Hematopoietic multipotent progenitor cell treated with erythropoietin and hydrocortisone succinate and interleukin-3 and kit ligand, for 17 days (in vitro differentiated cells): ENCODE results near the gene SPIB.
"Not testable (repeated sequence)": the region's sequence is repeated elsewhere in the genome, so short reads cannot be mapped to it uniquely, and the experiment has no call there.

Experiments
- DNase-seq: peaks from one replicate; pipeline ENCODE4 v3.0.0-alpha.2; 2015; ENCODE audit warnings: low spot score

SPIB gene

DNA sequence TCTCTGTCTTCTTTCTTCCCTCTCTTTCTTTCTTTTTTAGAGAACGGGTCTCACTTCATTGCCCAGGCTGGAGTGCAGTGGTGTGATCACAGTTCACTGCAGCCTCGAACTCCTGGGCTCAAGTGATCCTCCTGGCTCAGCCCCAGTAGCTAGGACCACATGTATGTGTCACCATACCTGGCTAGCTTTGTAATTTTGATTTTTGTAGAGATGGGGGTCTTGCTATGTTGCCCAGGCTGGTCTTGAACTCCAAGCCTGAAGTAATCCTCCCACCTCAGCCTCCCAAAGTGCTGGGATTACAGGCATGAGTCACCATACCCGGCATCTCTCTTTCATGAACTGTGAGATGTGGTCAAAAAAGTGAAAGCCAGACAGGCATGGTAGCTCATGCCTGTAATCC, 54.6 kb downstream of the SPIB start:
- DNase-seq = not testable (repeated sequence)

DNA sequence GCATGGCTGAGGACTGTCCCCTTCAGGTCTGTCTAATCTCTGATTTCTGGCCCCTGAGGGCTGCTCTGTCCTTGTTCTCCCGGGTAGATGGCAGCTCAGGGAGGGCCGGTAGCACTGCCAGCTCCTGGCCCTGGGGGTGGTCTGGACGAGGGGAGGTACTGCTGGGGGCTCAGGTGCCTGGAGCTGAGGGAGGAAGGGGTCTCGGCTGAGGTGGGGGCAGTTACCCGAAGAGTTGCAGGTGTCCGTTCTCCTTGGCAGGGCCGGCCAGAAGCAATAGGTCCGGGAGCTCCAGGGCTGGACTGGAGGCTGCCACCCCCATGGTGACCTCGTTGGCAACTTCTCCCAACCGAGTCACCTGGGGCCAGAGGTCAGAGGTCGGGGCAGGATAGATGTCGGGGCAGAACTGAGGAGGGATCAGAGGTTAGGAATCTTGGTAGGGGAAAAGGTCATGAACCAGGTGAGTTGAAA, 56.4 kb downstream of the SPIB start:
- no peak for DNase-seq

DNA sequence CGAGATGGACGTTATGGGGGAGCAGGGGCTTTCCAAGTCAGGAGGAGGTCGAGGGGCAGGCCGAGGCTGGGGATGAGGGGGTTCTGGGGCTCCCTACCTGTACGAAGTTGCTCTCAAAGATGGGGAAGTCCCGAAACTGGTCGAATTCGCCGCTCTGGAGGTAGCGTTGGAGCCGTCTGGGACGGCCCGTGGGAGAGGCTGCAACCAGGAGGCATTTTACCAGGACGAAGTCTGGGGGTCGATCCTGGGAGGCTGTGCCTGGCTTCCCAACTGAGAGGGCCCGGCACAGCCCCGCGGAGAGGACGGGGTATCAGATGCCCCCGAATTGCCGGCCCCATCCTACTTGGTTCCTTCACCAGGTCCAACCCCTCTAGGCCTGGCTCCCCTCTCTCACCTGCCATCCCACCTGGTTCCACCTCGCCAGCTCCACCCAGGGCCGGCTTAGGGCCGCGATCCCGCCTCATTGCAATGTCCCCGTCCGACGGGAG, 57.0 kb downstream of the SPIB start:
- DNase-seq = no peak

DNA sequence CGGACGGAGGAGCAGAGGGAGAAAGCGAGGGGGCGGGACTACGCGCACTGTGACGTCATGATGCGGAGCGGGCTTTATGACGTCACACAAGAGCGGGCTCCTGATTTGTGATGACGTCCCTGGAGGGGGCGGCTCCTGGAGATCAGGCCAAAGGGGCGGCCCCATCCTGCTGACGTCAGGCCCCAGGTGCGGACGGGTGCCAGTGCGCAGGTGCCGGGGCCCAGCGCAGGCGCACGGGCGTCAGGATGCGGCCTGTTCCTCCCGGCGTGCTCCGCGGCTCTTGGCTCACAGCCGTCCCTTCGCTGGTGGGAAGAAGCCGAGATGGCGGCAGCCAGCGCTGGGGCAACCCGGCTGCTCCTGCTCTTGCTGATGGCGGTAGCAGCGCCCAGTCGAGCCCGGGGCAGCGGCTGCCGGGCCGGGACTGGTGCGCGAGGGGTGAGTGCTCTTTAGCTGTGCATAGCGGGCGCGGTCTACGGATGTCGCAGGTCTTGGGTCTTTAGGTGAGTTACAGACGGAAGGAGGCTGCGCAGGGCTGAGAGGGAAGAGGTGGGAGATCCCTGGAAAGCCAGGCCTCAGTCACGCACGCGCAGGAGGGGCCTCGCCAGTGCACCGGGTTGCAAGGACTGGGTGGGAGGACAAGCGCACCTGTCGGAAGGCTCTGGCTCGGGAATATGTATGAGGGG, 57.6 kb downstream of the SPIB start, which contains the start of the genes EMC10 and GARIN5A:
Gene EMC10 (plus strand): TSS at position 284 of the 683 bp plus-strand sequence. CDS start 38 bp downstream, at position 322.
Gene GARIN5A (minus strand): TSS at position 625 of the 683 bp plus-strand sequence. CDS start 460 bp downstream, at position 165.
- DNase-seq = peak; percentile 80

DNA sequence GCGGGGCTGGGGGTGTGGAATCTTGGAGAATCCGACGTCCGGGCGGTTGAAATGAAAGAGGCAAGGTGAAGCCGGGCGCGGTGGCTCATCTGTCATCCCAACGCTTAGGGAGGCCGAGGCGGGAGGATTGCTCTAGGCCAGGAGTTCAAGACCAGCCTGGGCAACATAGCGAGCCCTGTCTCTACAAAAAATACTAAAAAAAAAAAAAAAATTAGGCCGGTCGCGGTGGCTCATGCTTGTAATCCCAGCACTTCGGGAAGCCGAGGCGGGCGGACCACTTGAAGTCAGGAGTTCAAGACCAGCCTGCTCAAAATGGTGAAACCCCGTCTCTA, 58.1 kb downstream of the SPIB start:
- no peak for DNase-seq

DNA sequence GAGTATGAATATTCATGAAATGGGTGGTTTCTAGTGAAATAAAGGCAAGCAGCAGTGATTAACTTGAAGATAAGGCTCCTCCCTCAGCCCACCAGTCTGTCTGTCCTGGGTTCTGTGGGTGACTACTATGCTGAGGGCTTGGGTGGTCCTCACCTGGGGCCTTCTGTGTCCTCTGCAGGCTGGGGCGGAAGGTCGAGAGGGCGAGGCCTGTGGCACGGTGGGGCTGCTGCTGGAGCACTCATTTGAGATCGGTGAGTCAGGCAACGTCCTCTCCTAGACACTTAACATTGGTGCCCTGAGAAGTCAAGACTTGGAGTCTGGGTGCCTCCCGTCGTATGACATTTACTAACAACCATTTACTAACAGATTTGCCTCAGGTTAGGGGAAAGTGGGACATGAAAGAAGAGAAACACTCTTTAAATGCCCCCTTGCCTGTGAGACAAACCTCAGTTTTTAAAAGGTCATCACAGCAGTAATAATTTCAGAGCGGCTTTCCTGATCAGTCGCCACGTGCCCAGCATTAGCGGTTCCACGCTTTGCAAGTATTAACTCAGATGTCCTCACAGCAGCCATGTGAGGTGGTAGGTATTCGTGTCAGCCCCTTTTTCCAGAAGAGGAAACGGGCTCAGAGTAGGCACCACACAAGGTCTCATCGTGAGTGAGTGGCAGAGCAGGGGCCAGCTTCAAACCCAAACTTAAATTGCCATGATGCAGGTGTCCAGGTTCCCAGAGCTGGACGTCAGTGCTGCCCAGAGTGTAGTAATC, 59.2 kb downstream of the SPIB start:
- no peak for DNase-seq

DNA sequence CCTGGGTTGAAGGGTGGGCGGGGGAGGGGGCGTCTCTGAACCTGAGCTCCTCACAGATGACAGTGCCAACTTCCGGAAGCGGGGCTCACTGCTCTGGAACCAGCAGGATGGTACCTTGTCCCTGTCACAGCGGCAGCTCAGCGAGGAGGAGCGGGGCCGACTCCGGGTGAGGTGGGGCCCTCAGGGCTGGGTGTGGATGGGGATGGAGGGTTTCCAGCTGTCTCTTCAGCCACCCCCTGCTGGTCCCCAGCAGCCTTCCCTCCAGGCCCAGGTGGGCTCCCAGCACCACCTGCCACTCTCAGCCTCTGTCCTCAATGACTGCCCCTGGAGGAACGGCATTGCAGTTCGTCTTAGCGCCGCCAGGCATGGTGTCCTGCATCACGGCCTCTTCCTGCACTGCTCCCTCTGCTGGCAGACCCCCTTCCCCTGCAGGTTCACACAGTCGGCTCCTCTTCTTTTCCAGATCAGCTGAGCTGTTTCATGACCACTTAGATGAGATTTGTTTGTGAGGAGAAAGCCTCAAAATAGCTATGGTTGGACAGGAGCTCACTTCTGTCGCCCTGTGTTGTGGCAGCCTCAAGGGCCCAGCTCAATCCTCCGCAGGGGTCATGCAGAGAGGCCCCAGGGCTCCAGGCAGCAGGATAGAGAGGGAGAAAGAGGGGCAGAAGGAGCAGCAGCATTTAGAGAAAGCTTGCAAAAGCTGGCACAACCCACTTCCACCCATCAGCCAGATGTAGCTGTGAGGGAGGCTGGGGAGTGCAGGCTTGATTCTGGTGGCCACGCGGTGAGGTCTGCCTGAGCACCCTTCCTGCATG, 60.4 kb downstream of the SPIB start:
- peak; percentile 9 for DNase-seq

DNA sequence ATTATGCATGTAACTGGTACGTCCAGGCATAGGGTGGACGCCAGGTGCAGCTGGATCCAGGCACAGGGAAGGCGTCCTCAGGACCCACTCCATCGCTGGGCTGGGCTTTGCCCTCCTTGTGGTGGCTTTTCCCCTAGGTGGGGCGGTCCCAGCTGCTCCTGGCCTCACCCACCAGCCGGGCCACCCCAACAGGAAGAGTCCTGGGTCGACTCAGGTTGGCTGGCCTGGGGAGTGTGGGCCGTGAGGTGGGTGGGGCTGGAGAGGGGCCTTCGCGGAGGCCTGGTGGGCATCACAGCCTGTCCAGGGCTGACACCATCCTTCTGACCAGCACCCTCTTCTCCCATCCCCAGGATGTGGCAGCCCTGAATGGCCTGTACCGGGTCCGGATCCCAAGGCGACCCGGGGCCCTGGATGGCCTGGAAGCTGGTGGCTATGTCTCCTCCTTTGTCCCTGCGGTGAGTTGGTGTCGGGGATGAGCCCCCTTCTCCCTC, 61.1 kb downstream of the SPIB start:
- DNase-seq = no peak

DNA sequence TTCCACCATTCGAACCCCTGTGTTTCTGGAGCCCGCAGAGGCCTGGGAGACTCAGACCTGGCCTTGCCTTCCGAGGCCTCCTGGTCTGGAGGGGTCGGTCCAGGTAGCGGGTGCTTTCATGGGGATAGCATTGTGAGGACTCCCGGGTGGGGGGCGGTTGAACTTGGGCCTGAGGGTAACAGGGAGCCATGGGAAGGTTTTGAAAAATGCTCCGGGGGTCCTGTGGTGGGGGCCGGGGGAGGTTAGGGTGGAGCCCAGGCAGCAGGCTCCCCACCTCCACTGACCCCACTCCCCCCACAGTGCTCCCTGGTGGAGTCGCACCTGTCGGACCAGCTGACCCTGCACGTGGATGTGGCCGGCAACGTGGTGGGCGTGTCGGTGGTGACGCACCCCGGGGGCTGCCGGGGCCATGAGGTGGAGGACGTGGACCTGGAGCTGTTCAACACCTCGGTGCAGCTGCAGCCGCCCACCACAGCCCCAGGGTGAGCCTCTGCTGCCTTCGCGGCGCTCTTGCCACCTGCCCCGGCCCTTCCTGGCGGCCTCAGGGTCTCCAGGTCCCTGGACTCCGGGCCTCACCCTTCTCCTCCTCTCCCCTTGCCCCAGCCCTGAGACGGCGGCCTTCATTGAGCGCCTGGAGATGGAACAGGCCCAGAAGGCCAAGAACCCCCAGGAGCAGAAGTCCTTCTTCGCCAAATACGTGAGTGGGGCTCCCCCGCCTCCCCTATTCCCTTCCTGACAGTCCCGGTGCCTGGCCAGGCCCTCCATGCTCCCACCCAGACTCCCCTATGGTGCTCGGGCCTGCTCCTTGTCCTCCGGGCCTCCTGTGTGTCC, 61.8 kb downstream of the SPIB start:
- no peak for DNase-seq
